ENCODE data around the gene RIN3.

DNA sequence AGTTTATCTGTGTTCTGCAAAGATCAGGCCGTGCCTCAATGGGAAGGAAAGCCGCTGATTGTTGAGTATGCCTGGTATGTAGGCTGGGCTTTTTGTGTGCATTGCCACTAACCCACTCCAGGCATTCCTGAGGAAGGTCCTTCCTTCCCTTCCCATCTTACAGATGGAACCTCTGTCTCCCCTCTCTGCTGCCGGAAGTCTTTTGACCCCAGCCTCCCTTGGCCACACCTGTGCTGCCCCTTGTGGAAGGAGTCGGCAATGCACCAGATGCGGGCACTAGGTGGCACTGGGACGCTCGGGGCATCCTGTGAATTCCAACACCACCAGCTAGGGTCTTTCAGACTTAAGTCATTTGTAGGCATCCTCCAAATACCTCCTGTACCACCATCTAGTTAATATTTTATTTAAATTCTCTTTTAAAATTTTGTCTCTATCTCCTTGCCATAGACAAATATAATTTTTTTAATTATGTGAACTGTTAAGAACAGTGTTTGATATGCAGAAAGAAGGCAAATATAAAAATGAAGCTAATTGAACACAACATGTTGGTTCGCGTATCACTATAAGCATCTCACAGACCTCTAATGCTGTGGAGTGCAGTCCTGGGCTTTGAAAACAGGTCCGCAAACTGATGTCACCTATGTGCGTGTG is 99.6 kb downstream of the RIN3 start:
- TF ChIP-seq POLR2A (IDR thresholded peaks at IDR 0.05; ENCODE audit: low read depth, low read length) = no peak
- TF ChIP-seq EZH2 (IDR thresholded peaks at IDR 0.05; ENCODE audit: borderline replicate concordance, low read depth, low read length, severe bottlenecking) = no peak
- TF ChIP-seq, protein P1, sequence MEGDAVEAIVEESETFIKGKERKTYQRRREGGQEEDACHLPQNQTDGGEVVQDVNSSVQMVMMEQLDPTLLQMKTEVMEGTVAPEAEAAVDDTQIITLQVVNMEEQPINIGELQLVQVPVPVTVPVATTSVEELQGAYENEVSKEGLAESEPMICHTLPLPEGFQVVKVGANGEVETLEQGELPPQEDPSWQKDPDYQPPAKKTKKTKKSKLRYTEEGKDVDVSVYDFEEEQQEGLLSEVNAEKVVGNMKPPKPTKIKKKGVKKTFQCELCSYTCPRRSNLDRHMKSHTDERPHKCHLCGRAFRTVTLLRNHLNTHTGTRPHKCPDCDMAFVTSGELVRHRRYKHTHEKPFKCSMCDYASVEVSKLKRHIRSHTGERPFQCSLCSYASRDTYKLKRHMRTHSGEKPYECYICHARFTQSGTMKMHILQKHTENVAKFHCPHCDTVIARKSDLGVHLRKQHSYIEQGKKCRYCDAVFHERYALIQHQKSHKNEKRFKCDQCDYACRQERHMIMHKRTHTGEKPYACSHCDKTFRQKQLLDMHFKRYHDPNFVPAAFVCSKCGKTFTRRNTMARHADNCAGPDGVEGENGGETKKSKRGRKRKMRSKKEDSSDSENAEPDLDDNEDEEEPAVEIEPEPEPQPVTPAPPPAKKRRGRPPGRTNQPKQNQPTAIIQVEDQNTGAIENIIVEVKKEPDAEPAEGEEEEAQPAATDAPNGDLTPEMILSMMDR (IDR thresholded peaks at IDR 0.05; ENCODE audit: extremely low read depth in 1 of 2, insufficient read depth in 1 of 2, low read depth in 1 of 2, low read length in 2 of 2) = peak; percentile 65 to 68
- TF ChIP-seq MYC (IDR thresholded peaks at IDR 0.05; ENCODE audit: low read depth, low read length) = no peak
- no peak for TF ChIP-seq MAX (IDR thresholded peaks at IDR 0.05; ENCODE audit: insufficient read depth, insufficient read length)
- TF ChIP-seq JUN (IDR thresholded peaks at IDR 0.05; ENCODE audit: borderline replicate concordance, insufficient read depth, insufficient read length, low read depth) = no peak
